GM18498 (cell line): ENCODE measurements around the gene ZC3H7B.
"Not testable (repeated sequence)": the region's sequence is repeated elsewhere in the genome, so short reads cannot be mapped to it uniquely, and the experiment has no call there.

Experiments used
- ATAC-seq: cut with Tn5 transposase; IDR thresholded peaks from one replicate; pipeline ENCODE4 v1.9.1; 2021; ENCODE audit warnings: mild to moderate bottlenecking, moderate library complexity; ENCODE audit not compliant: unreplicated experiment

The ZC3H7B gene

DNA sequence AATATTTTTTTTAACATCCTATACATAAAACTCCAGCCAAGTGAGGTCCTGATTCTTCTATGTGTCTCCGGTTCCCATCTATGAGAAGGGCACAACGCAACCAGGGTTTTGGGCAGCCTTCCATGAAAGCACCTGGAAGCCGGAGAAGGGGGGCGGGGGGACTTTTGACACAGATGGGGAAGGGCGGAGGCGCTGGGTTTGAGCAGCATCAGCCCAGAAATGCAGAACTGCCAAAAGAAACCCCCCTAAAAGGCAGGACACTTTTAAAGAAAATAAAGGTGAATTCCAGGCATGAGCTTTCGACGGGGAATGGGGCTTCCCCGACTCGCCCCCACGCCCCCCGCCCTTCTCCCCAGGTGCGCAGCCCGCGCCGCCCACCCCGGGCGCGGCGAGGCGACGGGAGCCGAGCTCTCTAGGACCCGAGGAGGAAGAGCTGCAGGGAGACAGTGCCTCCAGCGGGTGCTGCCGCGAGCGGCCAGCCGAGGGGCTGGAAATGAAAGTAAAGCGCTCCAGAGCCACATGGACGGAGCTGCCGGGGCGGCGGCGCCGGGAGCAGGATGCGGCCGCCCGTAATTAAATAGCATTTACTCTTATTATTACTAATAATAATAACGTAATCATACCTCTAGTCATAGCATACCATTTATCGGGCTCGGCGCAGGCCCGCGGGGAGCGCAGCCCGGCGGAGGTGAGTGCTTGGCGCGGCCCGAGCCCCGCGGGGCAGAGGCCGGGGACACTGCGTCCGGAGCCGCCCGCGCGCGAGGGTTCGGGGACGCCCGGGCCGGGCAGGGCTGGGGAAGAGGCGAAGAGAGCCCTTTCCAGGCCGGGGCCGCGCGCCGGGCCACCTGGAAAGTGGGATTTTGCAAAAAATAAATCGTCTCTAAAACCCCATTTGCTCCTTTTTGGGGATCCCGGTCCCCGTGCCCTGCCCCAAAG, at the start of gene ZC3H7B:
ZC3H7B (plus strand) TSS at position 441 of the 936 bp plus-strand sequence. CDS start 19,136 bp downstream, outside the sequence.
- ATAC-seq: peak; percentile 92

- no peak for ATAC-seq
Measured at GRCh38 chr22:41252365-41252764, 49.0 kb upstream of the ZC3H7B start.

DNA sequence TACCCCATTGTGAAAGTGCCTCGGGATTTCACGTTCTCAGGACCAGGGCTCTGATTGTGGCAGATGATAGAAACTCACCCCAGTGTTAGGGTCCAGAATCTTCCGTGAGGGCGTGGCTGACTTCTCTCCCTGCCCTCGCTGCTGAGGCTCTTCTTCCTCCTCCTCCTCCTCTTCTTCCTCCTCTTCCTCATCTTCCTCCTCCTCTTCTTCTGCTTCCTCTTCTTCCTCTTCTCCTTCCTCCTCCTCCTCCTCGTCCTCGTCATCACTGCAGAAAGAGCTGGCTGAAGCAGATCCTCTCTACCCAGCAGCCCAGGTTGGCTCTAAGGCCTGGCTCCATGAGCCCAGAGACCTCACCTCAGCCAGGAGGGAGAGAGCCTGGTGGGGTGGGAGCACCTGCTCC, 47.1 kb upstream of the ZC3H7B start:
- no peak for ATAC-seq

GRCh38 chr22:41256254-41257253, 44.8 kb upstream of the ZC3H7B start:
- no peak for ATAC-seq

DNA sequence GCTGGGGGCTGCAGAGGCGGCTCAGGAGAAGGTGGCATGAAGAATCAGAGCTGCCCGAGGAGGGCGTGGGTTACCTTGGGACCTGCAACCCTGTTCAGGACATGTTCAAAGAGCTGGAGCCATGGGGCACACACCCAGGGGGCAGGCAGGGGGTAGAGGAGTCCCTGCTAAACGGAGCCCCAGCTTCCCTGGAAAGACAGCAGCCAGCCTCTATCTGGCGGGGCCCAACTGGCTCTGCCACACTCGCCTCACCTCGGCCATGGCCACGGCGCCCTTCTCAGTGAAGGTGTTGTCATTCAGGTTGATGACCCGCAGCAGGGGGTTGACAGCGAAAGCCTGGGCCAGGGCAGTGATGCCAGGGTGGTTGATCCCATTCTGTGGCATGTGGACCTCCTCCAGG, 43.6 kb upstream of the ZC3H7B start:
- no peak for ATAC-seq

GRCh38 chr22:41259756-41260155, 41.6 kb upstream of the ZC3H7B start:
- not testable (repeated sequence) for ATAC-seq

DNA sequence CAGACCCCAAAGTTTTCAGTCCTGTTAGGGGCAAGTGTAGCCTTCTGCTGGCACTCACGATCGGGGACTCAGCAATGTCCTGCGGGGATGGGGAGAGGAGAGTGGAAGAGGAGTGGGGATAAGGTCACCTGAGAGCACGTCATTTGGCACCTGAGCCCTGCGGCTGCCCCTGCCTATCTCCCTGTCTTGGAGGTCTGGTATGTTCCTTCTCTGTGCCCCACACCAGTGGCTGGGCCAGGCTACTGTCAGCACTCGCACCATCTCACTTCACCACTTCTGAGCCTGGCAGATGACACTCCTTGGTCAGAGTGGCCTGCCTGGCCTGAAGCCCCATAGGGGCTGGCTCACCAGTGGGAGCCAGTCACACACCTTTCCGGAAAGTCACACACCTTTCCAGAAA, 40.5 kb upstream of the ZC3H7B start:
- no peak for ATAC-seq

DNA sequence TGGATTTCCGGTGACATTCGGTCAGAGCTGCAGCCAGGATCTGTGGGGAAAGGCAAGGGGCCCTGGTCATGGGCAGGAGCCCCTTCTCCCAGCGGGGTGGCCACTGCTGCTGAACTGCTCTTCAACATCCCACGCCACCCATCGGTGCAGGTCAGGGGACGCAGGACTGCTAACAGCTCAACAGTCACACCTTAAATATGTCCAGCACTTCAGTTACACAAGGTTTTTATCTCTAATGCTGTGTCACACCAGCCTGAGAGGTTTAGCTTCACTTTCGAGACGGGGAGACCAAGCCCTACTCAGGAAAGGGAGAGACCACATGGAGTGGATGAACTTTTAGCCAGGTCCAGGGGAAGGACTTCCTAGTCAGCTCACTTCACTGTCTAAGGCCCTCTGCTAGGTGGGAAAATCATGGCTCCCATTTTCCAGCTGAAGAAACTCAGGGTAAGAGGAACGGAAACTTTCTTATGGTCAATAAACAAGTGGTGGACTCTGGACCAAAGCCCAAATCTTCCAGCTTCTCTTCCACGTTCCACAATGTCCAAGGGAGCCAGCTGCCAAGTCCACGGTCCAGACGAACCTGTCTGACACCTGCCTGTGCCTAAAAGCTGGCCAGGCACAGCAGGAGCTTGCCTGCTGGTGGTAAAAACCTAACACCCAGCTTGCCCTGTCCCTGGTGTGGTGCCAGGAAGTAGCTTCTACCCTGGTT, 39.6 kb upstream of the ZC3H7B start:
- ATAC-seq: no peak

GRCh38 chr22:41262250-41262765, 39.0 kb upstream of the ZC3H7B start:
- no peak for ATAC-seq

GRCh38 chr22:41263704-41264103, 37.6 kb upstream of the ZC3H7B start:
- ATAC-seq: no peak

GRCh38 chr22:41264408-41264941, 36.9 kb upstream of the ZC3H7B start:
- ATAC-seq: no peak

- ATAC-seq: no peak
Measured at GRCh38 chr22:41267958-41268357, 33.4 kb upstream of the ZC3H7B start.

DNA sequence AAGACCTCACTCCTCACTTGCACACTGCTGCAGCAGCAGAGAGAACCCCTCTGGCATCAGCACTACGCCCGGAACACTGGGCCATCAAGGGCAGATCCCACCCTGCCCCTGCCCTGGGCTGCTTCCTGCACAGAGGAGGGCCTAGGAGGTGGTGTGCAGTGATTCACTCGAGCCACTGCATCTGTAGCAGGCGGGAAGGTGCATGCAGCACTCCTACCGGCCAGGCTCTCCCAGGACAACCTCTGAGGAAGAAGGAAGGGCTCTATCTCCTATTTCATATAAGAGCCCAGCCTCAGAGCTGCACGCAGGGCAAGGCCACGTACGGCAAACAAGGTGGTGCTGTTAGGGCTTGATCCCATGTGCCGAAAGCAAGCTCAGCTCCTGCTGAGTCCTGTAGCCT, 29.5 kb upstream of the ZC3H7B start:
- no peak for ATAC-seq

- ATAC-seq: no peak
Measured at GRCh38 chr22:41273128-41273527, 28.2 kb upstream of the ZC3H7B start.

DNA sequence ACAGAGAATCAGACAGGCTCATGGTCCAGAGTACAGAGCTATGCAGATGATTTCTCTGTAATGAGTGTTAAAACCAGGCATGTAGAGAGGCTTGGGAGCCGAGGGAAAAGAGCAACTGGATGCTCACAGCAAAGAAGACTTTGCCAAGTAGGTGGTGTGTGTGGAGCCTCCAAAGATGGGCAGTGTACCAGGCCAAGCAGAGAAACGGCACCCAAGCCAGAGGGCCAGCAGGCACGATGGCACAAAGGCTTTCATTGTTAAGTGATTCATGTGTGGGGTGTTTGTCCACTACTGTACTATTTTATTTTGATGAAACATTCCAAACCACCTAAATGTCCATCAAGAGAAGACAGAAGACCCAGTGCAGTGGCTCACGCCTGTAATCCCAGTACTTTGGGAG, 26.5 kb upstream of the ZC3H7B start:
- no peak for ATAC-seq

DNA sequence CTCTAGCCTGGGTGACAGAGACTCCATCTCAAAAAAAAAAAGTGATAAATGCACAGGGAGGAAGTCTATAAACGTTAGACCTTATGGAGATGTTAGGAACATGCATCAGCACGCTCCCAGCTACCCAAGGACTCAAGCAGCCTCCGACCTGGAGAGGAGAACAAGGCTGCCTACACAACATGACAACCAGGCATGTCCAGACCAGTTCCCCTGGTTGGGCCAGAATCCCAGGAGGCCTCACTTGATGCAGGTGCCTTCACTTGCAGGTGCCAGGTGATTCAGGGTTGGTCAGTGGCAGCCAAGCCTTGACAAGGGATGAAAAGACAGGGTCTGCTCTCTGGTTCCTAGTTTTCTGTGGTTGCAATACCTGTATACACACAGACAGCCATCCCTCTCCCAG, 21.3 kb upstream of the ZC3H7B start:
- no peak for ATAC-seq

DNA sequence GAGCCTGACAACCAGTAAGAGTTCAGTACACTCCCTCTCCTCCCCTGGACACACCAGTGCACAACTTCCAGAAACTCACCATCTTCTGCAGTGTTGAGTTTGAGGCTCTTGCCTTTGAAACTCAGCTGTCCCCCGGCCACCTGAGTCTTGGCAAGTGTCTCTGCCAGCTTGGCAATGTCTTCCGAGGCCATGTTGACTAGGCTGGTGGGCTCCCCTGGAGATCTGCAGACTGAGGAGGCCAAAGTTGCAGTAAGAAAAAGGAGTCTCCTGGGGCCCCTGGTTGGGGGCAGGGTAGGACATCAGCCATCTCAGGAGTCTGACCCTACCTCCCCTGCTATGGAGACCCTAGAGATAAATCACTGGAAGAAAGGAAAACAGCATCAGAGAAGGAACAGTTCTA, 20.5 kb upstream of the ZC3H7B start:
- no peak for ATAC-seq

GRCh38 chr22:41284465-41284864, 16.9 kb upstream of the ZC3H7B start:
- no peak for ATAC-seq

- ATAC-seq: peak; percentile 13
Measured at GRCh38 chr22:41285441-41285819, 15.9 kb upstream of the ZC3H7B start.
